ENCODE results near the gene ZFYVE28.

The ZFYVE28 gene

DNA sequence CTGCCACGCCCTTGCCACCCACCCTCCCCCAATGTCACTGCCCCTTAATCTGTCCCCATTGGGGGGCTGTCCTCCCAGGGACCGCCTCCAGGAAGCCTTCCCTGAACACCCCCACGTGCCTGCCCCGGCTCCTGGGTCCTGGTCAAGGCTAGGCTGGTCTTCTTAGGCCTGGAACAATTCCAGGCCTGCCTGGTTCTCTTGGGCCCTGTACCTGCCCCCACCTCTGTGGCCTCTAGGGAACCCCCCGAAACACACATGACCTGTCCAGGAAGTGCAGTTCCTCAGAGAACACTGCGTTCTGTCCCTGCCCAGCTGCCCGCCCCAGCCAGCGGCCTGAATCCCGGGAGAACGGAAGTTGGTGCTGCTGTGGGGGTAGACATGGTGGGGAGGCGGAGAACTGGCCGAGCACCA lies 161.7 kb downstream of the ZFYVE28 start:
- H3K27me3 ChIP-seq (ENCODE audit: insufficient read depth, low read length, poor library complexity) = no peaks in the 10 kb centered on the region
- no peak overlapping the region for H3K27ac ChIP-seq (ENCODE audit: low read depth, low read length)
- WGBS (ENCODE audit: extremely low coverage, insufficient coverage, low lambda C conversion rate) = no CpG with 5 or more reads among the region's 12 CpGs
- H2AK5ac ChIP-seq (ENCODE audit: low read length) = no peak overlapping the region
- no peaks in the 10 kb centered on the region for H3K79me1 ChIP-seq (ENCODE audit: low read length)
- H4K8ac ChIP-seq (ENCODE audit: low read depth, low read length) = no peak overlapping the region
- no peak overlapping the region for H3K9ac ChIP-seq (ENCODE audit: low read length)
- H4K5ac ChIP-seq (ENCODE audit: low read length) = no peak overlapping the region
- H3K4me3 ChIP-seq (ENCODE audit: low read length) = no peak overlapping the region
- no peak overlapping the region for H2BK120ac ChIP-seq (ENCODE audit: low read depth, low read length)
- no peak overlapping the region for H3K56ac ChIP-seq (ENCODE audit: low read length)
- H2BK5ac ChIP-seq (ENCODE audit: low read length) = no peak overlapping the region
- H3K36me3 ChIP-seq (ENCODE audit: control insufficient read depth, insufficient read depth, low read length) = peaks cover 2% of the 10 kb centered on the region
- H3K79me2 ChIP-seq (ENCODE audit: control insufficient read depth, insufficient read depth, low read length) = no peaks in the 10 kb centered on the region
- no peak overlapping the region for H3K4ac ChIP-seq (ENCODE audit: low read depth, low read length)
- no peak for DNase-seq
- no peak overlapping the region for H3K23ac ChIP-seq (ENCODE audit: low read length)
- H3K4me1 ChIP-seq (ENCODE audit: control insufficient read depth, low read depth, low read length) = no peaks in the 10 kb centered on the region
- no peak overlapping the region for H3K4me2 ChIP-seq (ENCODE audit: low read length)
- H2BK15ac ChIP-seq (replicated peaks; ENCODE audit: low read depth) = no peak overlapping the region
- H3K18ac ChIP-seq (ENCODE audit: low read length) = no peak overlapping the region

- WGBS (ENCODE audit: extremely low coverage, insufficient coverage, low lambda C conversion rate) = no CpG with 5 or more reads among the region's 8 CpGs
- H3K27me3 ChIP-seq (ENCODE audit: insufficient read depth, low read length, poor library complexity) = no peaks in the 10 kb centered on the region
- H3K56ac ChIP-seq (ENCODE audit: low read length) = no peak overlapping the region
- H4K8ac ChIP-seq (ENCODE audit: low read depth, low read length) = no peak overlapping the region
- H3K23ac ChIP-seq (ENCODE audit: low read length) = no peak overlapping the region
- no peak overlapping the region for H3K27ac ChIP-seq (ENCODE audit: low read depth, low read length)
- no peak overlapping the region for H2AK5ac ChIP-seq (ENCODE audit: low read length)
- no peaks in the 10 kb centered on the region for H3K79me2 ChIP-seq (ENCODE audit: control insufficient read depth, insufficient read depth, low read length)
- H3K4me2 ChIP-seq (ENCODE audit: low read length) = no peak overlapping the region
- H3K4me3 ChIP-seq (ENCODE audit: low read length) = no peak overlapping the region
- no peak overlapping the region for H2BK15ac ChIP-seq (replicated peaks; ENCODE audit: low read depth)
- H2BK5ac ChIP-seq (ENCODE audit: low read length) = no peak overlapping the region
- H3K36me3 ChIP-seq (ENCODE audit: control insufficient read depth, insufficient read depth, low read length) = peaks cover 2% of the 10 kb centered on the region
- H3K4ac ChIP-seq (ENCODE audit: low read depth, low read length) = no peak overlapping the region
- no peak overlapping the region for H4K5ac ChIP-seq (ENCODE audit: low read length)
- no peak overlapping the region for H2BK120ac ChIP-seq (ENCODE audit: low read depth, low read length)
- DNase-seq = no peak
- H3K4me1 ChIP-seq (ENCODE audit: control insufficient read depth, low read depth, low read length) = no peaks in the 10 kb centered on the region
- H3K9ac ChIP-seq (ENCODE audit: low read length) = no peak overlapping the region
- no peak overlapping the region for H3K18ac ChIP-seq (ENCODE audit: low read length)
- H3K79me1 ChIP-seq (ENCODE audit: low read length) = no peaks in the 10 kb centered on the region
Measured at GRCh38 chr4:2256156-2256731, 162.2 kb downstream of the ZFYVE28 start.

DNA sequence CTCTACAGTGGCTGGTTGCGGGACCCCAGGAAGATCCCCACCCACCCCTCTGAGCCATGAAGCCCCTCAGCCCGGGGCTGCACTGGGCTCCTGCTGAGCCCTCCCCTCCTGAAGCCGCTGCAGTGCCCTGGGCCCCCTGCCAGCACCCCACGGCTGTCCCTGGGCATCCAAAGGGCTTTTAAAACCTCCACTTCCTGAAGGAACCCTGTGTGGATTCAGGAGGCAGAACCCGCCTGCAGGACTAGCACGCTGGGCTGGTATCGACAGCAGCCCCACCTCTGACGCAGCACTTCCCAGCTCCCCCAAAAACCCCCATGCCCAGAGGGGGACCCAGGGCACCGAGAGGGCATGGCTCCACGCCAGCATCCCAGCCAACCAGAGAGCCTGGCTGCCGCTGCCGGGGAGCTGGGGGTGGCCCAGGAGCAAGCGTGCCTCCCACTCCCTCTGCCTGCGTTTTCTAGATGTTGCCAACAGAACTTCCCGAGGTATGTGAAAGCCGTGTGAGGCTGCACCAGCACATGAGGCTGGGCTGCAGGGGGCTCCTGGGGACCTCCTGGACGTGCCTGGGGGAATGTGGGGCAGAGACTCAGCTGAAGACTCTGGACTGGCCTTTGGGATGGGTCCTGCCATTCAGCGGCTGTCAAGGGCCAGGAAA lies 162.8 kb downstream of the ZFYVE28 start:
- H3K18ac ChIP-seq (ENCODE audit: low read length) = no peak overlapping the region
- WGBS (ENCODE audit: extremely low coverage, insufficient coverage, low lambda C conversion rate) = no CpG with 5 or more reads among the region's 18 CpGs
- no peak overlapping the region for H3K4ac ChIP-seq (ENCODE audit: low read depth, low read length)
- no peak overlapping the region for H3K9ac ChIP-seq (ENCODE audit: low read length)
- H3K27me3 ChIP-seq (ENCODE audit: insufficient read depth, low read length, poor library complexity) = no peaks in the 10 kb centered on the region
- no peak overlapping the region for H2BK15ac ChIP-seq (replicated peaks; ENCODE audit: low read depth)
- DNase-seq = no peak
- H3K36me3 ChIP-seq (ENCODE audit: control insufficient read depth, insufficient read depth, low read length) = peaks cover 2% of the 10 kb centered on the region
- no peaks in the 10 kb centered on the region for H3K79me1 ChIP-seq (ENCODE audit: low read length)
- no peak overlapping the region for H4K5ac ChIP-seq (ENCODE audit: low read length)
- no peak overlapping the region for H2BK120ac ChIP-seq (ENCODE audit: low read depth, low read length)
- H3K79me2 ChIP-seq (ENCODE audit: control insufficient read depth, insufficient read depth, low read length) = no peaks in the 10 kb centered on the region
- no peak overlapping the region for H2AK5ac ChIP-seq (ENCODE audit: low read length)
- H3K27ac ChIP-seq (ENCODE audit: low read depth, low read length) = no peak overlapping the region
- H3K23ac ChIP-seq (ENCODE audit: low read length) = no peak overlapping the region
- H4K8ac ChIP-seq (ENCODE audit: low read depth, low read length) = no peak overlapping the region
- H2BK5ac ChIP-seq (ENCODE audit: low read length) = no peak overlapping the region
- H3K56ac ChIP-seq (ENCODE audit: low read length) = no peak overlapping the region
- H3K4me3 ChIP-seq (ENCODE audit: low read length) = no peak overlapping the region
- no peaks in the 10 kb centered on the region for H3K4me1 ChIP-seq (ENCODE audit: control insufficient read depth, low read depth, low read length)
- no peak overlapping the region for H3K4me2 ChIP-seq (ENCODE audit: low read length)

DNA sequence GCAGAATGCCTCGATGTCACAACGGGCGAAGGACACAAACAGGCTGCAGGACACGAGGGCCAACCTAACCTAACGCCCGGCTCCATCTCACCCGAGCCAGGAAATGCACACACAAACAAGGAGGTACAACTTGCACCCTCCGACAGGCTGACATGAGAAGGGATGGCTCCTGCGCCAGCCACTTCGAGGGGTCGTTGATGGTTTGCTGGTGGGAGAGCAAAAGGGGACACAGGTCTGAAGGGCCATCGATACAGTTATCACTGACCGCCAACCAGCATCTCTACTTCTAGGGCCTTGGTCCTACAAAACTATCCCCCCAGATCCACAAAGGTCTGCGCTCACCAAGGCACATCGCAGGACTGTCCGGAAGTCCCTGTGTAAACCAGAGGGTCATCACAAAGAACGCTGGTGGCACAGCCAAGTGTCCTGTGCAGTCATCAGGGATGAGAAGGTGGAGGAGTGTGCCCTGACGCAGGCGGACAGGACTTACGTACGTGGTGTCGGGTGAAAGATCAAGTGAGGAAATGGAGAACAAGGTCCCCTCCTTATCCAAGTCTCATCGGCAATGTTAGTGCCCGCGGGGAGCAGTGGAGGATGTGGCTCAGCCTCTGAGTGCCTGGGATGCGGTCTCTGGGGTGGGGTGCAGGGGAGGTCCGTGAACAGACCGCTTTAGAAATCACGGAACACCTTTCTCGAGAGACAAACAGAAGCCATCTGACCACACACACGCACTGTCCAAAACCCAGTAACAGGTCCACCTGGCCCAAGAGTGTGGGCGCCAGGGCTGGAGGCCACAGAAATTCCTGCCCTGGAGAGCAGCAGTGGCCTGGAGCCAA lies 163.6 kb downstream of the ZFYVE28 start:
- Histone ChIP-seq H2BK5ac (ENCODE audit: low read length) (no peak overlapping the region), H3K27ac (ENCODE audit: low read depth, low read length) (no peak overlapping the region), H2AK5ac (ENCODE audit: low read length) (no peak overlapping the region), H3K4me1 (ENCODE audit: control insufficient read depth, low read depth, low read length) (no peaks in the 10 kb centered on the region), H3K4me3 (ENCODE audit: low read length) (no peak overlapping the region), H3K9ac (ENCODE audit: low read length) (no peak overlapping the region), H3K79me2 (ENCODE audit: control insufficient read depth, insufficient read depth, low read length) (no peaks in the 10 kb centered on the region), H4K5ac (ENCODE audit: low read length) (no peak overlapping the region), H3K36me3 (ENCODE audit: control insufficient read depth, insufficient read depth, low read length) (peaks cover 2% of the 10 kb centered on the region), H3K23ac (ENCODE audit: low read length) (no peak overlapping the region), H3K18ac (ENCODE audit: low read length) (no peak overlapping the region), H4K8ac (ENCODE audit: low read depth, low read length) (no peak overlapping the region), H3K79me1 (ENCODE audit: low read length) (no peaks in the 10 kb centered on the region), H2BK15ac (replicated peaks; ENCODE audit: low read depth) (no peak overlapping the region), H3K4me2 (ENCODE audit: low read length) (no peak overlapping the region), H3K27me3 (ENCODE audit: insufficient read depth, low read length, poor library complexity) (no peaks in the 10 kb centered on the region), H2BK120ac (ENCODE audit: low read depth, low read length) (no peak overlapping the region), H3K4ac (ENCODE audit: low read depth, low read length) (no peak overlapping the region), H3K56ac (ENCODE audit: low read length) (no peak overlapping the region)
- DNase-seq = no peak
- WGBS (ENCODE audit: extremely low coverage, insufficient coverage, low lambda C conversion rate) = no CpG with 5 or more reads among the region's 32 CpGs

- WGBS (ENCODE audit: extremely low coverage, insufficient coverage, low lambda C conversion rate) = no CpG with 5 or more reads among the region's 32 CpGs
- no peak overlapping the region for H3K4ac ChIP-seq (ENCODE audit: low read depth, low read length)
- H3K4me1 ChIP-seq (ENCODE audit: control insufficient read depth, low read depth, low read length) = no peaks in the 10 kb centered on the region
- H3K27ac ChIP-seq (ENCODE audit: low read depth, low read length) = no peak overlapping the region
- no peak overlapping the region for H3K4me2 ChIP-seq (ENCODE audit: low read length)
- no peak overlapping the region for H3K18ac ChIP-seq (ENCODE audit: low read length)
- H3K79me2 ChIP-seq (ENCODE audit: control insufficient read depth, insufficient read depth, low read length) = no peaks in the 10 kb centered on the region
- no peak overlapping the region for H2AK5ac ChIP-seq (ENCODE audit: low read length)
- H2BK5ac ChIP-seq (ENCODE audit: low read length) = no peak overlapping the region
- no peaks in the 10 kb centered on the region for H3K27me3 ChIP-seq (ENCODE audit: insufficient read depth, low read length, poor library complexity)
- H2BK120ac ChIP-seq (ENCODE audit: low read depth, low read length) = no peak overlapping the region
- H3K79me1 ChIP-seq (ENCODE audit: low read length) = no peaks in the 10 kb centered on the region
- H3K56ac ChIP-seq (ENCODE audit: low read length) = no peak overlapping the region
- H2BK15ac ChIP-seq (replicated peaks; ENCODE audit: low read depth) = no peak overlapping the region
- H3K4me3 ChIP-seq (ENCODE audit: low read length) = no peak overlapping the region
- no peak overlapping the region for H4K5ac ChIP-seq (ENCODE audit: low read length)
- no peak overlapping the region for H3K23ac ChIP-seq (ENCODE audit: low read length)
- H3K36me3 ChIP-seq (ENCODE audit: control insufficient read depth, insufficient read depth, low read length) = peaks cover 2% of the 10 kb centered on the region
- no peak overlapping the region for H3K9ac ChIP-seq (ENCODE audit: low read length)
- no peak overlapping the region for H4K8ac ChIP-seq (ENCODE audit: low read depth, low read length)
- DNase-seq = no peak
Measured at GRCh38 chr4:2253160-2254084, 165.0 kb downstream of the ZFYVE28 start.
